K562 (cell line): ENCODE measurements around the gene MATN1. TPM values are rescaled to one million over a fixed set of nuclear protein-coding genes. Genes with fewer than 3 reads are reported as not detected.

Source experiments
- BDP1 ChIP-seq: IDR thresholded peaks from 3 replicates; pipeline ENCODE4 v1.6.1; 2011; ENCODE audit not compliant: insufficient read length, insufficient read depth
- DIDO1 ChIP-seq: fragments of 450-650 bp; IDR thresholded peaks from 2 replicates; pipeline ENCODE4 v1.6.1; 2016; ENCODE audit warnings: low read depth, missing biosample characterization, missing genetic modification characterization
- ETS2 ChIP-seq: IDR thresholded peaks from 2 replicates; pipeline ENCODE4 v1.6.1; 2016; ENCODE audit warnings: borderline replicate concordance, missing genetic modification characterization, mild to moderate bottlenecking, moderate library complexity, missing compliant biosample characterization; ENCODE audit not compliant: poor library complexity, severe bottlenecking
- FOXM1 ChIP-seq, 2 experiments: fragments of 450-650 bp in 1 of 2; sonication (generic) in 1 of 2; formaldehyde crosslinking in 1 of 2; IDR thresholded peaks; 2 replicates each; pipeline versions ENCODE4 v1.6.1 to v1.9.0; 2017 to 2022; ENCODE audit warnings: low read depth in 2 of 2, mild to moderate bottlenecking in 2 of 2, missing genetic modification reagents in 1 of 2, moderate library complexity in 1 of 2
- ILK ChIP-seq: fragments of 450-650 bp; IDR thresholded peaks from 2 replicates; pipeline ENCODE4 v1.6.1; 2016; ENCODE audit warnings: missing genetic modification characterization, low read depth, mild to moderate bottlenecking, missing compliant biosample characterization, moderate library complexity, borderline replicate concordance
- MCM5 ChIP-seq: fragments of 450-650 bp; IDR thresholded peaks from 2 replicates; pipeline ENCODE4 v1.6.1; 2016; ENCODE audit warnings: low read depth
- MYNN ChIP-seq, 2 experiments: sonication (generic); formaldehyde crosslinking in 1 of 2; IDR thresholded peaks; 2 replicates each; pipeline versions ENCODE4 v1.5.0 to v1.6.1; 2016 to 2020; ENCODE audit warnings: antibody characterized with exemption in 1 of 2, missing genetic modification reagents in 1 of 2
- NR1H2 ChIP-seq: sonication (generic); formaldehyde crosslinking; IDR thresholded peaks from 2 replicates; pipeline ENCODE4 v1.4.0; 2020; ENCODE audit warnings: mild to moderate bottlenecking, missing genetic modification reagents
- POLR2AphosphoS5 ChIP-seq: IDR thresholded peaks from 2 replicates; pipeline ENCODE4 v1.6.1; 2011; ENCODE audit warnings: mild to moderate bottlenecking, low read depth, low read length, moderate library complexity; ENCODE audit not compliant: control insufficient read depth, insufficient read depth
- POLR3A ChIP-seq: IDR thresholded peaks from 2 replicates; pipeline ENCODE4 v1.6.1; 2011; ENCODE audit warnings: borderline replicate concordance, mild to moderate bottlenecking, moderate library complexity; ENCODE audit not compliant: insufficient read length, insufficient read depth; ENCODE audit errors: extremely low read depth
- SMARCE1 ChIP-seq: fragments of 450-650 bp; IDR thresholded peaks from 2 replicates; pipeline ENCODE4 v1.7.1; 2016; ENCODE audit warnings: mild to moderate bottlenecking
- U2AF2 ChIP-seq: fragments of 200-400 bp; formaldehyde crosslinking; optimal IDR thresholded peaks from 2 replicates; pipeline ENCODE3; 2017; ENCODE audit warnings: low read depth, mild to moderate bottlenecking, low read length
- polyA plus RNA-seq, 8 experiments: library from polyadenylated mRNA; depleted of rRNA in 4 of 8; stranded (reverse) in 5 of 8; unstranded in 3 of 8; fragments of >200 nt; fragmentation: Nextera tagmentation in 2 of 8; fragmentation: Illumina TruSeq in 1 of 8; extraction: Ambion mirVana in 2 of 8; extraction: Trizol in 1 of 8; gene quantifications; 2 replicates each; pipeline versions ENCODE4 v1.2.1 to v1.2.3, GENCODE V29; 2011 to 2014; ENCODE audit warnings: inconsistent platforms in 1 of 8, missing spikeins in 1 of 8
- total RNA-seq, 7 experiments: library from RNA; depleted of rRNA in 6 of 7; stranded (reverse); fragments of >200 nt in 6 of 7; fragmentation: Illumina TruSeq in 2 of 7; extraction: Trizol in 2 of 7; gene quantifications; 2 replicates each; pipeline versions ENCODE4 v1.2.1 to v1.2.3, GENCODE V29; 2011 to 2021; ENCODE audit warnings: low replicate concordance in 1 of 7
- TF ChIP-seq, protein P1 (sequence below): fragments of 200-800 bp; sonication (Bioruptor generic); IDR thresholded peaks from 2 replicates; pipeline ENCODE4 v1.6.1; 2016; ENCODE audit warnings: missing genetic modification characterization, missing compliant biosample characterization
- TF ChIP-seq, protein P2 (sequence below): fragments of 250-450 bp; sonication (Bioruptor Pico); IDR thresholded peaks from 2 replicates; pipeline ENCODE4 v1.5.1; 2021; ENCODE audit warnings: mild to moderate bottlenecking
- TF ChIP-seq, protein P3 (sequence below): fragments of 150-350 bp; IDR thresholded peaks from 2 replicates; pipeline ENCODE4 v1.6.1; 2014; ENCODE audit warnings: low read depth, mild to moderate bottlenecking, low read length, borderline replicate concordance

The MATN1 gene
- total and polyA plus RNA-seq, 9 of the 15 experiments (the other 6 are each of a cell fraction or from before 2014, with no cell fraction given), result 0.10 to 2.3 (median 1.2) TPM

DNA sequence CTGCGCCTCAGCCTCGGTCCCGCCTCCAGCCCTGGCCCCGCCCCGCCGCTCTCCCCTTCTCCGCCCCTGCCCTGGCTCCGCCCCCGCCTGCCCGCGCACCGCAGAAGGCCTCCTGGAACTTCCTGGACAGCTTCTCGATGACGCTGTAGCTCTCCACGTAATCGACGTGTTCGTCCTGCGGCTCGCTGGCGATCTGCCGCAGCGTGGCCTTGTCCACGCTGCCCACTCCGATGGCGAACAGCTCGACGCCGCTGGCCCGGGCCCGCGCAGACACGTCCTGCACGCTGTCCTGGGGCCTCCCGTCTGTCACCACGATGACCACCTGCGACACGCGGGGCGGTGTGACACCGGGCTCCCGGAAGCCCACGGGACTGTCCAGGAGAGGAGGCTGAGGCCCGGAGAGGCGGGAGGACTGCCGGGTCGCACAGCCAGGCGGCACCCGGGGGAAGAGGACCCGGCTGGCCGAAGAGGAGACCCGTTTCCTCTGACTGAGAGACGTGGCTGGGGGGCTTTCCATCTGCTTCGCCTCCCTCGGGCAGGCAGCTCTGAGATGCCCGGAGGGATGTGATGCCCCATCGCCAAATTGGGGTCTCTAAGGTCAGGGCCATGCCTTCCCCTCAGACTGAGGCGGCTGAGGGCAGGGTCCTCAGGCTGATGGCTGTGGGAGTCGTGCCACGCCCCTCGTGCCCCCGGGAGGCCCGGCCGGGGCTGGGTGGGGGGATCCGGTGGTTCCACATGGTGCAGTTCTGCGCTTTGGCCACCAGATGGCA lies 4.6 kb downstream of the MATN1 start (continued):
- TF ChIP-seq BDP1, result no peak
- 0 out of 2 replicates have a peak, but pooled peaks have one; percentile 15 for TF ChIP-seq NR1H2 (CRISPR knock-in tag)
- TF ChIP-seq SMARCE1, result peak; percentile 36; the same call in 1 of the 2 replicates
- peak; percentile 67; the same call in 1 of the 2 replicates for TF ChIP-seq MYNN (IDR thresholded peaks at IDR 0.05)
- no peak for TF ChIP-seq MYNN (CRISPR knock-in tag; IDR thresholded peaks at IDR 0.05)
- no peak for TF ChIP-seq FOXM1 (IDR thresholded peaks at IDR 0.05; ENCODE audit: low read depth)
- no peak for TF ChIP-seq FOXM1 (CRISPR knock-in tag; IDR thresholded peaks at IDR 0.05; ENCODE audit: low read depth)
- TF ChIP-seq POLR2AphosphoS5, result peak; percentile 77
- TF ChIP-seq ETS2 (tag), result no peak
- TF ChIP-seq, protein P1, sequence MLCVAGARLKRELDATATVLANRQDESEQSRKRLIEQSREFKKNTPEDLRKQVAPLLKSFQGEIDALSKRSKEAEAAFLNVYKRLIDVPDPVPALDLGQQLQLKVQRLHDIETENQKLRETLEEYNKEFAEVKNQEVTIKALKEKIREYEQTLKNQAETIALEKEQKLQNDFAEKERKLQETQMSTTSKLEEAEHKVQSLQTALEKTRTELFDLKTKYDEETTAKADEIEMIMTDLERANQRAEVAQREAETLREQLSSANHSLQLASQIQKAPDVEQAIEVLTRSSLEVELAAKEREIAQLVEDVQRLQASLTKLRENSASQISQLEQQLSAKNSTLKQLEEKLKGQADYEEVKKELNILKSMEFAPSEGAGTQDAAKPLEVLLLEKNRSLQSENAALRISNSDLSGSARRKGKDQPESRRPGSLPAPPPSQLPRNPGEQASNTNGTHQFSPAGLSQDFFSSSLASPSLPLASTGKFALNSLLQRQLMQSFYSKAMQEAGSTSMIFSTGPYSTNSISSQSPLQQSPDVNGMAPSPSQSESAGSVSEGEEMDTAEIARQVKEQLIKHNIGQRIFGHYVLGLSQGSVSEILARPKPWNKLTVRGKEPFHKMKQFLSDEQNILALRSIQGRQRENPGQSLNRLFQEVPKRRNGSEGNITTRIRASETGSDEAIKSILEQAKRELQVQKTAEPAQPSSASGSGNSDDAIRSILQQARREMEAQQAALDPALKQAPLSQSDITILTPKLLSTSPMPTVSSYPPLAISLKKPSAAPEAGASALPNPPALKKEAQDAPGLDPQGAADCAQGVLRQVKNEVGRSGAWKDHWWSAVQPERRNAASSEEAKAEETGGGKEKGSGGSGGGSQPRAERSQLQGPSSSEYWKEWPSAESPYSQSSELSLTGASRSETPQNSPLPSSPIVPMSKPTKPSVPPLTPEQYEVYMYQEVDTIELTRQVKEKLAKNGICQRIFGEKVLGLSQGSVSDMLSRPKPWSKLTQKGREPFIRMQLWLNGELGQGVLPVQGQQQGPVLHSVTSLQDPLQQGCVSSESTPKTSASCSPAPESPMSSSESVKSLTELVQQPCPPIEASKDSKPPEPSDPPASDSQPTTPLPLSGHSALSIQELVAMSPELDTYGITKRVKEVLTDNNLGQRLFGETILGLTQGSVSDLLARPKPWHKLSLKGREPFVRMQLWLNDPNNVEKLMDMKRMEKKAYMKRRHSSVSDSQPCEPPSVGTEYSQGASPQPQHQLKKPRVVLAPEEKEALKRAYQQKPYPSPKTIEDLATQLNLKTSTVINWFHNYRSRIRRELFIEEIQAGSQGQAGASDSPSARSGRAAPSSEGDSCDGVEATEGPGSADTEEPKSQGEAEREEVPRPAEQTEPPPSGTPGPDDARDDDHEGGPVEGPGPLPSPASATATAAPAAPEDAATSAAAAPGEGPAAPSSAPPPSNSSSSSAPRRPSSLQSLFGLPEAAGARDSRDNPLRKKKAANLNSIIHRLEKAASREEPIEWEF (CRISPR knock-in tag), result no peak
- TF ChIP-seq, protein P2, sequence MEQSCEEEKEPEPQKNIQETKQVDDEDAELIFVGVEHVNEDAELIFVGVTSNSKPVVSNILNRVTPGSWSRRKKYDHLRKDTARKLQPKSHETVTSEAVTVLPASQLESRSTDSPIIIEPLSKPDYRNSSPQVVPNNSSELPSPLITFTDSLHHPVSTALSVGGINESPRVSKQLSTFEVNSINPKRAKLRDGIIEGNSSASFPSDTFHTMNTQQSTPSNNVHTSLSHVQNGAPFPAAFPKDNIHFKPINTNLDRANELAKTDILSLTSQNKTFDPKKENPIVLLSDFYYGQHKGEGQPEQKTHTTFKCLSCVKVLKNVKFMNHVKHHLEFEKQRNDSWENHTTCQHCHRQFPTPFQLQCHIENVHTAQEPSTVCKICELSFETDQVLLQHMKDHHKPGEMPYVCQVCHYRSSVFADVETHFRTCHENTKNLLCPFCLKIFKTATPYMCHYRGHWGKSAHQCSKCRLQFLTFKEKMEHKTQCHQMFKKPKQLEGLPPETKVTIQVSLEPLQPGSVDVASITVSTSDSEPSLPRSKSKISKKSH (CRISPR knock-in tag), result no peak
- TF ChIP-seq U2AF2, result no peak
- TF ChIP-seq, protein P3, sequence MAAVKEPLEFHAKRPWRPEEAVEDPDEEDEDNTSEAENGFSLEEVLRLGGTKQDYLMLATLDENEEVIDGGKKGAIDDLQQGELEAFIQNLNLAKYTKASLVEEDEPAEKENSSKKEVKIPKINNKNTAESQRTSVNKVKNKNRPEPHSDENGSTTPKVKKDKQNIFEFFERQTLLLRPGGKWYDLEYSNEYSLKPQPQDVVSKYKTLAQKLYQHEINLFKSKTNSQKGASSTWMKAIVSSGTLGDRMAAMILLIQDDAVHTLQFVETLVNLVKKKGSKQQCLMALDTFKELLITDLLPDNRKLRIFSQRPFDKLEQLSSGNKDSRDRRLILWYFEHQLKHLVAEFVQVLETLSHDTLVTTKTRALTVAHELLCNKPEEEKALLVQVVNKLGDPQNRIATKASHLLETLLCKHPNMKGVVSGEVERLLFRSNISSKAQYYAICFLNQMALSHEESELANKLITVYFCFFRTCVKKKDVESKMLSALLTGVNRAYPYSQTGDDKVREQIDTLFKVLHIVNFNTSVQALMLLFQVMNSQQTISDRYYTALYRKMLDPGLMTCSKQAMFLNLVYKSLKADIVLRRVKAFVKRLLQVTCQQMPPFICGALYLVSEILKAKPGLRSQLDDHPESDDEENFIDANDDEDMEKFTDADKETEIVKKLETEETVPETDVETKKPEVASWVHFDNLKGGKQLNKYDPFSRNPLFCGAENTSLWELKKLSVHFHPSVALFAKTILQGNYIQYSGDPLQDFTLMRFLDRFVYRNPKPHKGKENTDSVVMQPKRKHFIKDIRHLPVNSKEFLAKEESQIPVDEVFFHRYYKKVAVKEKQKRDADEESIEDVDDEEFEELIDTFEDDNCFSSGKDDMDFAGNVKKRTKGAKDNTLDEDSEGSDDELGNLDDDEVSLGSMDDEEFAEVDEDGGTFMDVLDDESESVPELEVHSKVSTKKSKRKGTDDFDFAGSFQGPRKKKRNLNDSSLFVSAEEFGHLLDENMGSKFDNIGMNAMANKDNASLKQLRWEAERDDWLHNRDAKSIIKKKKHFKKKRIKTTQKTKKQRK, result no peak
- TF ChIP-seq MCM5, result no peak
- TF ChIP-seq DIDO1 (tag), result 0 out of 2 replicates have a peak, but pooled peaks have one; percentile 26
- TF ChIP-seq ILK (tag), result no peak
- TF ChIP-seq POLR3A, result no peak
